ENCODE results near the gene SH3PXD2B. TPM values are rescaled to one million over a fixed set of nuclear protein-coding genes. Genes with fewer than 3 reads are reported as not detected.

Gene SH3PXD2B
- total and polyA plus RNA-seq, 2 of the 13 experiments (the other 11 are each of a cell fraction or from before 2014, with no cell fraction given): 3.4 to 4.6 TPM

GRCh38 chr5:172414531-172415361 lies 39.6 kb downstream of the SH3PXD2B start (continued):
- TF ChIP-seq ZBED4 (CRISPR knock-in tag; IDR thresholded peaks at IDR 0.05; ENCODE audit: borderline replicate concordance) (peak; percentile 84), ZBTB21 (CRISPR knock-in tag; IDR thresholded peaks at IDR 0.05) (0 out of 2 replicates have a peak, but pooled peaks have one; percentile 26), NRL (CRISPR knock-in tag; IDR thresholded peaks at IDR 0.05; ENCODE audit: borderline replicate concordance) (no peak), NCOA1 (CRISPR knock-in tag; IDR thresholded peaks at IDR 0.05) (peak; percentile 78; the same call in 1 of the 2 replicates), KMT2A (CRISPR knock-in tag; IDR thresholded peaks at IDR 0.05) (no peak), MIER3 (CRISPR knock-in tag; IDR thresholded peaks at IDR 0.05; ENCODE audit: borderline replicate concordance) (peak; percentile 88), IKZF4 (CRISPR knock-in tag; IDR thresholded peaks at IDR 0.05; ENCODE audit: borderline replicate concordance, low read depth, not compliant biosample characterization) (peak; percentile 60), HNF4G (IDR thresholded peaks at IDR 0.05; ENCODE audit: borderline replicate concordance, low read depth, low read length) (peak; percentile 97), HNF4G (CRISPR knock-in tag; IDR thresholded peaks at IDR 0.05; ENCODE audit: borderline replicate concordance, low read depth) (peak; percentile 90), FUBP1 (CRISPR knock-in tag; IDR thresholded peaks at IDR 0.05; ENCODE audit: borderline replicate concordance) (no peak; the same call in 1 of the 2 replicates), ZNF414 (CRISPR knock-in tag; IDR thresholded peaks at IDR 0.05) (peak; percentile 93), ZNF816 (CRISPR knock-in tag; IDR thresholded peaks at IDR 0.05; ENCODE audit: borderline replicate concordance) (no peak), RFXANK (CRISPR knock-in tag; IDR thresholded peaks at IDR 0.05) (0 out of 2 replicates have a peak, but pooled peaks have one; percentile 45), RXRA (CRISPR knock-in tag; IDR thresholded peaks at IDR 0.05) (peak; percentile 93), ZNF281 (CRISPR knock-in tag; IDR thresholded peaks at IDR 0.05; ENCODE audit: borderline replicate concordance) (peak; percentile 35; the same call in 1 of the 2 replicates), HNF1B (CRISPR knock-in tag; IDR thresholded peaks at IDR 0.05) (peak; percentile 100), MBNL3 (CRISPR knock-in tag; conservative IDR thresholded peaks at IDR 0.05) (no peak)
